H1 (cell line): Measurements from ENCODE around the gene SGMS1. TPM values are rescaled to one million over a fixed set of nuclear protein-coding genes. Genes with fewer than 3 reads are reported as not detected.

Experiments used
- CTCF ChIA-PET: fragments of 300-600 bp; sonication (Branson Sonifier 250); formaldehyde crosslinking; loops from one replicate; lab custom pipeline; 2021; ENCODE audit not compliant: partially characterized antibody; lab: Charles Lee
- POLR2A ChIA-PET: fragments of 300-600 bp; sonication (Branson Sonifier 250); formaldehyde crosslinking; loops from one replicate; lab custom pipeline; 2021; ENCODE audit warnings: inconsistent platforms; ENCODE audit not compliant: partially characterized antibody; lab: Charles Lee
- DNase-seq, 2 experiments: peaks; one replicate each; pipeline versions ENCODE4 v3.0.0 to v3.0.0-alpha.2; 2010 to 2022; ENCODE audit warnings: low spot score in 2 of 2, low read depth in 1 of 2, mixed read lengths in 1 of 2
- FAIRE-seq: peaks from 2 replicates; lab custom pipeline; 2011; peaks lifted over from hg19 to GRCh38; lab: Jason Lieb, UNC
- H2AFZ ChIP-seq: 2 replicates; pipeline ENCODE4 v1.8.1; 2012; ENCODE audit warnings: low read length, inconsistent platforms
- H2AK5ac ChIP-seq: 2 replicates; pipeline ENCODE4 v1.6.1; 2013; ENCODE audit warnings: low read depth, low read length
- H2BK120ac ChIP-seq: replicated peaks from 2 replicates; pipeline ENCODE3; 2013; ENCODE audit warnings: low read depth, low read length, inconsistent platforms
- H2BK12ac ChIP-seq: 2 replicates; pipeline ENCODE4 v1.6.1; 2013; ENCODE audit warnings: low read depth, low read length
- H2BK15ac ChIP-seq: 2 replicates; pipeline ENCODE4 v1.6.1; 2013; ENCODE audit warnings: low read length
- H2BK20ac ChIP-seq: 2 replicates; pipeline ENCODE4 v1.6.1; 2013; ENCODE audit warnings: low read length
- H2BK5ac ChIP-seq: 2 replicates; pipeline ENCODE4 v1.6.1; 2013; ENCODE audit warnings: low read depth, low read length
- H3K14ac ChIP-seq: 2 replicates; pipeline ENCODE4 v1.6.1; 2013; ENCODE audit warnings: inconsistent platforms; ENCODE audit not compliant: insufficient read length
- H3K18ac ChIP-seq: 2 replicates; pipeline ENCODE4 v1.6.1; 2013; ENCODE audit warnings: low read length; ENCODE audit errors: extremely low read depth
- H3K23ac ChIP-seq: 2 replicates; pipeline ENCODE4 v1.6.1; 2013; ENCODE audit warnings: inconsistent platforms; ENCODE audit not compliant: insufficient read length
- H3K23me2 ChIP-seq: 2 replicates; pipeline ENCODE4 v1.6.1; 2013; ENCODE audit warnings: low read depth, low read length
- H3K27ac ChIP-seq: 2 replicates; pipeline ENCODE4 v1.6.1; 2011; ENCODE audit warnings: low read depth, low read length, inconsistent platforms
- H3K27me3 ChIP-seq, 4 experiments: replicated peaks in 1 of 4; 1 replicate in 1 of 4; 2 replicates in 3 of 4; pipeline versions ENCODE4 v1.6.1 to v1.8.1; 2011 to 2013; ENCODE audit warnings: low read length in 3 of 4, mild to moderate bottlenecking in 3 of 4, inconsistent platforms in 2 of 4, mixed read lengths in 2 of 4, moderate library complexity in 1 of 4; ENCODE audit not compliant: control insufficient read depth in 3 of 4, insufficient read depth in 3 of 4; ENCODE audit errors: extremely low read depth in 1 of 4
- H3K36me3 ChIP-seq, 4 experiments: 2 replicates each; pipeline versions ENCODE4 v1.6.1 to v1.8.1; 2011 to 2013; ENCODE audit warnings: mild to moderate bottlenecking in 4 of 4, low read length in 3 of 4, moderate library complexity in 2 of 4, control low read depth in 1 of 4, inconsistent platforms in 1 of 4; ENCODE audit not compliant: insufficient read depth in 4 of 4, control insufficient read depth in 2 of 4
- H3K4ac ChIP-seq: replicated peaks from 2 replicates; pipeline ENCODE3; 2013; ENCODE audit warnings: low read length, low read depth, mixed read lengths, inconsistent platforms; ENCODE audit not compliant: insufficient read length
- H3K4me1 ChIP-seq, 4 experiments: replicated peaks in 1 of 4; 1 replicate in 1 of 4; 2 replicates in 3 of 4; pipeline versions ENCODE4 v1.6.1 to v1.8.1; 2011 to 2013; ENCODE audit warnings: low read length in 3 of 4, inconsistent platforms in 2 of 4, mixed read lengths in 1 of 4; ENCODE audit not compliant: insufficient read depth in 4 of 4, control insufficient read depth in 3 of 4
- H3K4me2 ChIP-seq, 2 experiments: 2 replicates each; pipeline versions ENCODE4 v1.6.1 to v1.8.1; 2011 to 2013; ENCODE audit warnings: low read depth in 2 of 2, low read length in 2 of 2, control low read depth in 1 of 2, inconsistent platforms in 1 of 2, mild to moderate bottlenecking in 1 of 2; ENCODE audit not compliant: insufficient read depth in 1 of 2
- H3K4me3 ChIP-seq, 4 experiments: fragments of 200-600, 300-600 bp in 1 of 4; sonication (generic), shearing (Covaris generic), sonication (Bioruptor Twin) in 1 of 4; 2 replicates each; pipeline versions ENCODE4 v1.5.1 to v1.8.1; 2011 to 2016; ENCODE audit warnings: low read length in 4 of 4, low read depth in 3 of 4, control low read depth in 2 of 4, inconsistent platforms in 2 of 4, mild to moderate bottlenecking in 2 of 4, mixed read lengths in 1 of 4, moderate library complexity in 1 of 4; ENCODE audit not compliant: insufficient read depth in 2 of 4; ENCODE audit errors: extremely low read depth in 1 of 4
- H3K56ac ChIP-seq: replicated peaks from 2 replicates; pipeline ENCODE3; 2013; ENCODE audit warnings: low read depth, mild to moderate bottlenecking, mixed read lengths, low read length, inconsistent platforms; ENCODE audit not compliant: insufficient read length
- H3K79me1 ChIP-seq: 2 replicates; pipeline ENCODE4 v1.6.1; 2013; ENCODE audit warnings: low read depth, low read length, control low read depth
- H3K79me2 ChIP-seq, 2 experiments: 2 replicates each; pipeline versions ENCODE4 v1.6.1 to v1.8.1; 2012 to 2013; ENCODE audit warnings: low read length in 2 of 2, mild to moderate bottlenecking in 2 of 2, inconsistent platforms in 1 of 2; ENCODE audit not compliant: insufficient read depth in 2 of 2, control insufficient read depth in 1 of 2
- H3K9ac ChIP-seq, 4 experiments: replicated peaks in 1 of 4; 1 replicate in 1 of 4; 2 replicates in 3 of 4; pipeline versions ENCODE4 v1.6.1 to v1.8.1; 2011 to 2013; ENCODE audit warnings: low read depth in 3 of 4, low read length in 3 of 4, control low read depth in 2 of 4, mild to moderate bottlenecking in 2 of 4, moderate library complexity in 2 of 4, inconsistent platforms in 1 of 4; ENCODE audit errors: extremely low read depth in 1 of 4
- H3K9me3 ChIP-seq, 2 experiments: 2 replicates each; pipeline versions ENCODE4 v1.6.1 to v1.8.1; 2012 to 2013; ENCODE audit warnings: mild to moderate bottlenecking in 2 of 2, moderate library complexity in 2 of 2, control low read depth in 1 of 2, inconsistent platforms in 1 of 2, low read depth in 1 of 2, low read length in 1 of 2, mixed read lengths in 1 of 2; ENCODE audit not compliant: insufficient read depth in 2 of 2
- H4K20me1 ChIP-seq, 2 experiments: replicated peaks in 1 of 2; 2 replicates each; pipeline versions ENCODE3 to v1.8.1; 2011 to 2013; ENCODE audit warnings: inconsistent platforms in 2 of 2, low read length in 2 of 2, mild to moderate bottlenecking in 1 of 2; ENCODE audit not compliant: insufficient read depth in 2 of 2, control insufficient read depth in 1 of 2
- H4K5ac ChIP-seq: 2 replicates; pipeline ENCODE4 v1.6.1; 2013; ENCODE audit warnings: low read length, low read depth, mixed read lengths, inconsistent platforms; ENCODE audit not compliant: insufficient read length
- H4K8ac ChIP-seq: 2 replicates; pipeline ENCODE4 v1.8.0; 2013; ENCODE audit warnings: mild to moderate bottlenecking, moderate library complexity, low read length, inconsistent platforms; ENCODE audit not compliant: insufficient read depth; ENCODE audit errors: extremely low read depth
- H4K91ac ChIP-seq: replicated peaks from 2 replicates; pipeline ENCODE3; 2013; ENCODE audit warnings: low read length, mixed read lengths, inconsistent platforms; ENCODE audit not compliant: insufficient read length
- BCL11A ChIP-seq, 2 experiments: IDR thresholded peaks; one replicate each; pipeline ENCODE4 v1.6.1; 2011; ENCODE audit warnings: low read depth in 2 of 2, low read length in 2 of 2, mild to moderate bottlenecking in 2 of 2
- CHD2 ChIP-seq: IDR thresholded peaks from 2 replicates; pipeline ENCODE4 v1.6.1; 2012; ENCODE audit warnings: low read length, improper control_type of control experiment
- EGR1 ChIP-seq: IDR thresholded peaks from 2 replicates; pipeline ENCODE4 v1.6.1; 2011; ENCODE audit warnings: low read depth, low read length, borderline replicate concordance
- GABPA ChIP-seq: IDR thresholded peaks from 2 replicates; pipeline ENCODE4 v1.6.1; 2011; ENCODE audit warnings: mild to moderate bottlenecking, low read length, moderate library complexity, borderline replicate concordance; ENCODE audit not compliant: insufficient read depth
- JUN ChIP-seq: IDR thresholded peaks from 2 replicates; pipeline ENCODE4 v1.6.1; 2011; ENCODE audit warnings: low read depth, mild to moderate bottlenecking, improper control_type of control experiment, low read length
- NANOG ChIP-seq: IDR thresholded peaks from 2 replicates; pipeline ENCODE4 v1.6.1; 2011; ENCODE audit warnings: low read length, low read depth, mild to moderate bottlenecking, inconsistent platforms; ENCODE audit not compliant: insufficient read depth, poor library complexity, severe bottlenecking
- NRF1 ChIP-seq: IDR thresholded peaks from 2 replicates; pipeline ENCODE4 v1.6.1; 2011; ENCODE audit warnings: mild to moderate bottlenecking, low read depth, low read length, improper control_type of control experiment
- RAD21 ChIP-seq, 2 experiments: IDR thresholded peaks in 1 of 2; conservative IDR thresholded peaks in 1 of 2; 2 replicates each; pipeline ENCODE4 v1.6.1; 2011; ENCODE audit warnings: low read depth in 2 of 2, low read length in 2 of 2, improper control_type of control experiment in 1 of 2, inconsistent platforms in 1 of 2, mild to moderate bottlenecking in 1 of 2, moderate library complexity in 1 of 2
- SIN3A ChIP-seq, 2 experiments: IDR thresholded peaks in 1 of 2; conservative IDR thresholded peaks in 1 of 2; 2 replicates each; pipeline ENCODE4 v1.6.1; 2011 to 2012; ENCODE audit warnings: low read length in 2 of 2, improper control_type of control experiment in 1 of 2, low read depth in 1 of 2, mild to moderate bottlenecking in 1 of 2
- SIRT6 ChIP-seq: IDR thresholded peaks from one replicate; pipeline ENCODE4 v1.7.1; 2012; ENCODE audit warnings: low read length, inconsistent platforms
- SIX5 ChIP-seq: IDR thresholded peaks from 2 replicates; pipeline ENCODE4 v1.6.1; 2011; ENCODE audit warnings: mild to moderate bottlenecking, low read depth, low read length
- SP1 ChIP-seq: IDR thresholded peaks from 2 replicates; pipeline ENCODE4 v1.6.1; 2011; ENCODE audit warnings: low read depth, low read length
- TAF1 ChIP-seq: IDR thresholded peaks from 2 replicates; pipeline ENCODE4 v1.6.1; 2011; ENCODE audit warnings: mild to moderate bottlenecking, low read depth, low read length
- WGBS, 2 experiments: shearing (Covaris generic) in 1 of 2; methylation state at CpG; one replicate each; pipeline versions ENCODE4 v1.1.6 to v1.1.7; 2013 to 2015; ENCODE audit warnings: low lambda C conversion rate in 2 of 2, mixed read lengths in 2 of 2, inconsistent platforms in 1 of 2, low coverage in 1 of 2, missing lambda C conversion rate in 1 of 2; ENCODE audit not compliant: insufficient replicate concordance in 2 of 2, insufficient coverage in 1 of 2, insufficient read length in 1 of 2; ENCODE audit errors: extremely low coverage in 1 of 2, missing lambda C conversion rate in 1 of 2; 5-methylcytosine and 5-hydroxymethylcytosine counted together
- polyA plus RNA-seq, 7 experiments: library from polyadenylated mRNA; depleted of rRNA in 3 of 7; stranded (reverse) in 5 of 7; unstranded in 2 of 7; fragments of >200 nt in 5 of 7; fragments of 200-250 nt in 2 of 7; gene quantifications; 1 replicate in 5 of 7; 2 replicates in 1 of 7; 4 replicates in 1 of 7; pipeline versions ENCODE4 v1.2.1 to v1.2.3, GENCODE V29; 2011 to 2013; ENCODE audit warnings: missing spikeins in 2 of 7, mixed read lengths in 2 of 7
- total RNA-seq: library from RNA; stranded (reverse); fragmentation: NEBNext Ultra II Directional; extraction: Animal tissue kit (Norgen Biotek cat#: 25700); gene quantifications from 2 replicates; pipeline ENCODE4 v1.2.1, GENCODE V29; 2021
- TF ChIP-seq, protein P1 (sequence below): IDR thresholded peaks from 2 replicates; pipeline ENCODE4 v1.6.1; 2011; ENCODE audit warnings: low read depth, mild to moderate bottlenecking, low read length; ENCODE audit not compliant: insufficient read depth

The SGMS1 gene
- total and polyA plus RNA-seq, 2 of the 8 experiments (the other 6 are each of a cell fraction or from before 2014, with no cell fraction given), result 6.0 to 15.6 TPM

DNA sequence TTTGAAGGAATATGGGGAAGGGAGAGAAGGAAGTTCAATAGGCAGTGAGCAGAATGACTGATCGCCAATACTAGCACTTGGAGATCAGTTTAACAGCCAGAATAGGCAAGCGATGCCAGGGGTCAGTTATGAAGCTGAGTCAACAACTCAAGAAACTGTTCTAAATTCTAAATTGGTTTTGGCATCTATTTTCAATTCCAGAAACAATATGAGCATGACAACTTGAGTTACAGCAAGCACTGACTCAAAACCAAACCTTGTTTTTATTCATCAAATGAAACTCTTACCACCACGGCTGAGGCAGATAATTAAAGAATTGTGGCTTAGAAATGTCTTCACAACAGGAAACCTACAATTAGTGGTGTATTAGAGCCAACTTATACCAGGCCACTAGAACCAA, 192.0 kb downstream of the SGMS1 start:
- H3K79me1 ChIP-seq, result no peaks in the 10 kb centered on the region
- TF ChIP-seq TAF1 (no peak), SIN3A (conservative IDR thresholded peaks at IDR 0.05 in 1 of 2, IDR thresholded peaks at IDR 0.05 in 1 of 2; ENCODE audit: low read depth in 1 of 2, low read length in 2 of 2) (no peak), BCL11A (IDR thresholded peaks at IDR 0.05; ENCODE audit: low read depth in 2 of 2, low read length in 2 of 2) (no peak), RAD21 (IDR thresholded peaks at IDR 0.05 in 1 of 2, conservative IDR thresholded peaks at IDR 0.05 in 1 of 2; ENCODE audit: low read depth in 2 of 2, low read length in 2 of 2) (no peak), JUN (no peak), SIX5 (no peak), EGR1 (no peak), NRF1 (no peak), GABPA (no peak), SP1 (no peak), CHD2 (no peak), SIRT6 (no peak), NANOG (no peak)
- TF ChIP-seq, protein P1, sequence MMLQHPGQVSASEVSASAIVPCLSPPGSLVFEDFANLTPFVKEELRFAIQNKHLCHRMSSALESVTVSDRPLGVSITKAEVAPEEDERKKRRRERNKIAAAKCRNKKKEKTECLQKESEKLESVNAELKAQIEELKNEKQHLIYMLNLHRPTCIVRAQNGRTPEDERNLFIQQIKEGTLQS, result no peak

More for the DNA sequence above, 192.0 kb downstream of the SGMS1 start:
- no peak overlapping the region for H2BK12ac ChIP-seq
- no peak overlapping the region for H2BK20ac ChIP-seq
- no peak overlapping the region for H2AK5ac ChIP-seq
- H3K14ac ChIP-seq, result no peak overlapping the region
- no peak overlapping the region for H4K5ac ChIP-seq
- no peak overlapping the region for H3K18ac ChIP-seq
- no peak overlapping the region for H2BK15ac ChIP-seq
- H3K4ac ChIP-seq, result no peak overlapping the region
- no peak overlapping the region for H3K4me3 ChIP-seq
- H3K4me2 ChIP-seq, result no peak overlapping the region
- FAIRE-seq (peak; percentile 57), DNase-seq (no peak)
- CTCF ChIA-PET, result interaction anchor here (1.3 to 1.7 kb wide), 2 partner anchors 9 to 29 kb away, joined by 3 read pairs; no protein-coding TSS in a partner anchor
- POLR2A ChIA-PET, result no interaction called here
- H4K20me1 ChIP-seq, result no peaks in the 10 kb centered on the region
- H4K8ac ChIP-seq, result no peak overlapping the region
- peaks cover 0 to 6% (median 3%) of the 10 kb centered on the region in 4 experiments; a peak in 4 of 7 replicates for H3K4me1 ChIP-seq
- WGBS, 2 experiments, result 95% methylated on average over 3 of the region's 3 CpGs; no CpG with 5 or more reads in 1 of the 2 experiments
- no peaks in the 10 kb centered on the region for H3K27me3 ChIP-seq
- H3K9me3 ChIP-seq, result no peaks in the 10 kb centered on the region
- no peak overlapping the region for H3K56ac ChIP-seq
- no peak overlapping the region for H4K91ac ChIP-seq
- H3K9ac ChIP-seq, result no peak overlapping the region
- no peaks in the 10 kb centered on the region for H3K79me2 ChIP-seq
- no peak overlapping the region for H2BK120ac ChIP-seq
- H3K23ac ChIP-seq, result no peak overlapping the region
- H3K27ac ChIP-seq, result no peak overlapping the region
- no peak overlapping the region for H2AFZ ChIP-seq
- H3K36me3 ChIP-seq, result no peaks in the 10 kb centered on the region
- no peaks in the 10 kb centered on the region for H3K23me2 ChIP-seq
- no peak overlapping the region for H2BK5ac ChIP-seq
